SK-N-SH treated with all-trans-retinoic acid at 6 μM for 48 hours (cell line): Measurements from ENCODE around the gene FZD1.

Source experiments
- BACH2 ChIP-seq: fragments of 250-450 bp; sonication (Bioruptor Pico); IDR thresholded peaks from 2 replicates; pipeline ENCODE4 v1.9.0; 2021; ENCODE audit warnings: mild to moderate bottlenecking, borderline replicate concordance
- CREB5 ChIP-seq: fragments of 250-450 bp; sonication (Bioruptor Pico); IDR thresholded peaks from 2 replicates; pipeline ENCODE4 v1.5.1; 2020; ENCODE audit warnings: low read depth, mild to moderate bottlenecking, moderate library complexity
- CSDC2 ChIP-seq: fragments of 250-450 bp; sonication (Bioruptor Pico); IDR thresholded peaks from 2 replicates; pipeline ENCODE4 v1.5.0; 2020; ENCODE audit warnings: mild to moderate bottlenecking, moderate library complexity
- ISL1 ChIP-seq: fragments of 250-450 bp; sonication (Bioruptor Pico); IDR thresholded peaks from 2 replicates; pipeline ENCODE4 v2.1.2; 2022; ENCODE audit warnings: mild to moderate bottlenecking, moderate library complexity
- RARB ChIP-seq: fragments of 250-450 bp; sonication (Bioruptor Pico); IDR thresholded peaks from 2 replicates; pipeline ENCODE4 v1.8.0; 2021; ENCODE audit warnings: mild to moderate bottlenecking, moderate library complexity
- SNAI2 ChIP-seq: fragments of 250-450 bp; sonication (Bioruptor Pico); IDR thresholded peaks from 2 replicates; pipeline ENCODE4 v1.5.0; 2020; ENCODE audit warnings: mild to moderate bottlenecking, moderate library complexity
- ZC3H10 ChIP-seq: fragments of 250-450 bp; sonication (Bioruptor Pico); IDR thresholded peaks from 2 replicates; pipeline ENCODE4 v1.5.1; 2021; ENCODE audit warnings: mild to moderate bottlenecking, moderate library complexity
- ZFP3 ChIP-seq: fragments of 250-450 bp; sonication (Bioruptor Pico); IDR thresholded peaks from 2 replicates; pipeline ENCODE4 v1.5.0; 2020; ENCODE audit warnings: mild to moderate bottlenecking, moderate library complexity
- ZFP30 ChIP-seq: fragments of 450-650 bp; formaldehyde crosslinking; IDR thresholded peaks from 2 replicates; pipeline ENCODE4 v1.5.0; 2022; ENCODE audit warnings: mild to moderate bottlenecking, moderate library complexity
- ZNF70 ChIP-seq: fragments of 450-650 bp; formaldehyde crosslinking; IDR thresholded peaks from 2 replicates; pipeline ENCODE4 v1.5.0; 2020; ENCODE audit warnings: mild to moderate bottlenecking, moderate library complexity
- ZNF8 ChIP-seq: fragments of 450-650 bp; formaldehyde crosslinking; IDR thresholded peaks from 2 replicates; pipeline ENCODE4 v1.5.0; 2020; ENCODE audit warnings: mild to moderate bottlenecking, moderate library complexity
- TF ChIP-seq, protein P1 (sequence below): fragments of 250-450 bp; sonication (Bioruptor Pico); IDR thresholded peaks from 2 replicates; pipeline ENCODE4 v1.8.0; 2021; ENCODE audit warnings: low read depth, mild to moderate bottlenecking, moderate library complexity, borderline replicate concordance
- TF ChIP-seq, protein P2 (sequence below): fragments of 250-450 bp; sonication (Bioruptor Pico); IDR thresholded peaks from 2 replicates; pipeline ENCODE4 v1.8.0; 2020; ENCODE audit warnings: mild to moderate bottlenecking, moderate library complexity, borderline replicate concordance

GRCh38 chr7:91242097-91242844, 22.0 kb upstream of the FZD1 start:
- no peak for TF ChIP-seq ZFP30 (CRISPR knock-in tag)
- no peak for TF ChIP-seq CREB5 (CRISPR knock-in tag)
- no peak for TF ChIP-seq BACH2 (CRISPR knock-in tag)
- no peak for TF ChIP-seq RARB
- TF ChIP-seq SNAI2 (CRISPR knock-in tag): no peak
- no peak for TF ChIP-seq ZC3H10 (CRISPR knock-in tag)
- no peak for TF ChIP-seq ZNF8
- TF ChIP-seq, protein P1, sequence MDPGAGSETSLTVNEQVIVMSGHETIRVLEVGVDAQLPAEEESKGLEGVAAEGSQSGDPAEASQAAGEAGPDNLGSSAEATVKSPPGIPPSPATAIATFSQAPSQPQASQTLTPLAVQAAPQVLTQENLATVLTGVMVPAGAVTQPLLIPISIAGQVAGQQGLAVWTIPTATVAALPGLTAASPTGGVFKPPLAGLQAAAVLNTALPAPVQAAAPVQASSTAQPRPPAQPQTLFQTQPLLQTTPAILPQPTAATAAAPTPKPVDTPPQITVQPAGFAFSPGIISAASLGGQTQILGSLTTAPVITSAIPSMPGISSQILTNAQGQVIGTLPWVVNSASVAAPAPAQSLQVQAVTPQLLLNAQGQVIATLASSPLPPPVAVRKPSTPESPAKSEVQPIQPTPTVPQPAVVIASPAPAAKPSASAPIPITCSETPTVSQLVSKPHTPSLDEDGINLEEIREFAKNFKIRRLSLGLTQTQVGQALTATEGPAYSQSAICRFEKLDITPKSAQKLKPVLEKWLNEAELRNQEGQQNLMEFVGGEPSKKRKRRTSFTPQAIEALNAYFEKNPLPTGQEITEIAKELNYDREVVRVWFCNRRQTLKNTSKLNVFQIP (CRISPR knock-in tag): no peak
- TF ChIP-seq, protein P2, sequence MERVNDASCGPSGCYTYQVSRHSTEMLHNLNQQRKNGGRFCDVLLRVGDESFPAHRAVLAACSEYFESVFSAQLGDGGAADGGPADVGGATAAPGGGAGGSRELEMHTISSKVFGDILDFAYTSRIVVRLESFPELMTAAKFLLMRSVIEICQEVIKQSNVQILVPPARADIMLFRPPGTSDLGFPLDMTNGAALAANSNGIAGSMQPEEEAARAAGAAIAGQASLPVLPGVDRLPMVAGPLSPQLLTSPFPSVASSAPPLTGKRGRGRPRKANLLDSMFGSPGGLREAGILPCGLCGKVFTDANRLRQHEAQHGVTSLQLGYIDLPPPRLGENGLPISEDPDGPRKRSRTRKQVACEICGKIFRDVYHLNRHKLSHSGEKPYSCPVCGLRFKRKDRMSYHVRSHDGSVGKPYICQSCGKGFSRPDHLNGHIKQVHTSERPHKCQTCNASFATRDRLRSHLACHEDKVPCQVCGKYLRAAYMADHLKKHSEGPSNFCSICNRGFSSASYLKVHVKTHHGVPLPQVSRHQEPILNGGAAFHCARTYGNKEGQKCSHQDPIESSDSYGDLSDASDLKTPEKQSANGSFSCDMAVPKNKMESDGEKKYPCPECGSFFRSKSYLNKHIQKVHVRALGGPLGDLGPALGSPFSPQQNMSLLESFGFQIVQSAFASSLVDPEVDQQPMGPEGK: no peak
- no peak for TF ChIP-seq ZFP3 (CRISPR knock-in tag)
- TF ChIP-seq ISL1 (CRISPR knock-in tag): no peak
- TF ChIP-seq ZNF70 (CRISPR knock-in tag): no peak
- no peak for TF ChIP-seq CSDC2 (CRISPR knock-in tag)
